ENCODE results near the gene F12.
"Not testable (repeated sequence)": the region's sequence is repeated elsewhere in the genome, so short reads cannot be mapped to it uniquely, and the experiment has no call there.

The F12 gene

DNA sequence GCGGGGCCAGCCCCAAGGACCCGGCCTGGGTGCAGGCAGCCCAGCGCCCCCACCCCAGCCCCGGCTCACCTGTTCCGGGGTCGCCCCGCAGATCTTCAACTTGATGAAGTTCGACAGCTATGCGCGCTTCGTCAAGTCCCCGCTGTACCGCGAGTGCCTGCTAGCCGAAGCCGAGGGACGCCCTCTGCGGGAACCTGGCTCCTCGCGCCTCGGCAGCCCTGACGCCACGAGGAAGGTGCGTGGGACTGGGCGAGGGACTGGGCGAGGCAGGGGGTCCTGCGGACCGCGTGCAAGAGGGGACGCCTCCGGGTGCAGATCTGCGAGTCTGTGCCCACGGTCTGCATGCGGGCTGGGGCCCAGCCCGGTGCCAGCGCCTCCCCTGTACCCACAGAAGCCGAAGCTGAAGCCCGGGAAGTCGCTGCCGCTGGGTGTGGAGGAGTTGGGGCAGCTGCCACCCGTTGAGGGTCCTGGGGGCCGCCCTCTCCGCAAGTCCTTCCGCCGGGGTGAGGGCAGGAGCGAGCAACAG, 42.0 kb downstream of the F12 start:
- DNase-seq = no peak

DNA sequence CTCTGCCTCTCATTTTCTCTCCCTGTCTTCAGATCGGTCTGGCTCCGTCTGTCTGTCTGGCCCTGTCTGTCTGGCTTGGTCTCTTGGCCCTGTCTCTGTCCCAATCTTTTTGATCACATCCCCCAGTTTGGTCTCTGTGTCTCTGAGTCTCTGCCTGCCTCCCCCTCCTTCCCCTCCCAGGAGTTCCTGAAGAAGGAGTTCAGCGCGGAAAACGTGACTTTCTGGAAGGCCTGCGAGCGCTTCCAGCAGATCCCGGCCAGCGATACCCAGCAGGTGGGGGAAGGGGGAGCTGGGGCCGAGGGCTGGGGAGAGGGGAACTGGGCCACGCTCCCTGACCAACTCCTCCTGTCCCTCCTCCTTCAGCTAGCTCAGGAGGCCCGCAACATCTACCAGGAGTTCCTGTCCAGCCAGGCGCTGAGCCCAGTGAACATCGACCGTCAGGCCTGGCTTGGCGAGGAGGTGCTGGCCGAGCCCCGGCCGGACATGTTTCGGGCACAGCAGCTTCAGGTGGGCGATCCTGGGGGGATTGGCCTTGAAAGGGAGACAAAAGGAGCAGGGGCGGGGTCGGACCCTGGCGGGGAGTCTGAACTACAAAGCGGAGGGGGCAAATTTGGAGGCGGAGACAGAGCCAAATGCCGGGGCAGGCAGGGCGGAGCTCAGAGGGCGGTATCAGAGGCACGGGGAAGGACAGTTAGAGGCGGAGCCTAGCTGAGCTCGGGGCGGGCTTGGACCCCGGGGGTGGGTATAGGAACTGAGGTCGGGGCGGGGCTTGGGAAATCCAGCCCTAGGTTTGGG, 42.6 kb downstream of the F12 start:
- peak; percentile 22 for DNase-seq

DNA sequence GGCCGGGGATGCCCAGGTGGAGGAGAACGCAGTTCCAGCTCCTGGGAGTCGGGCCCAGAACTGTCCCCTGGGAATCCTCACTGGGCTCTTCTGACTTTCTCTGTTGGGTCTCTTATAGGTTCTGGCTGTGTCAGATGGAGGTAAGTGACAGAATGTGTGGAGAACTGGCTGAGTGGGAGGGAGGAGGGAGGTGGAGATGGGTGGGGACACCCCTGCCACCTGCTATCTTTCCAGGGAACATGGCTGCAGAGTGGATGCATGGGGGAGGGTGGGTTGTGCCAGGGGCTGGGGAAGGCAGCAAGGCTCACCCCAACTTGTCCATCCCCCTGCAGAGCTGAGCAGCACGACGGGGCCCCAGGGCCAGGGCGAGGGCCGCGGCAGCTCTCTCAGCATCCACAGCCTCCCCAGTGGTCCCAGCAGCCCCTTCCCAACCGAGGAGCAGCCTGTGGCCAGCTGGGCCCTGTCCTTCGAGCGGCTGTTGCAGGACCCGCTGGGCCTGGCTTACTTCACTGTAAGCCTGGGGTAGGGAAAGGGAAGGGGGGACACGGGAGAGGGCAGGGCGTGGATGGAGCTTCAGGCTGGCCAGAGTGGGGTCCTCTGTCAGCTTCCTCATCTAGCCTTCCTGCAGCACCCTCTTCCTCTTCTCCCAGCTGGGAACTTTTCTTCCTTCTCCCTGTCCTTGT, 43.4 kb downstream of the F12 start:
- DNase-seq = no peak

- no peak for DNase-seq
Measured at GRCh38 chr5:177364159-177364962, 45.0 kb downstream of the F12 start.

GRCh38 chr5:177363565-177363964, 45.8 kb downstream of the F12 start:
- no peak for DNase-seq

DNA sequence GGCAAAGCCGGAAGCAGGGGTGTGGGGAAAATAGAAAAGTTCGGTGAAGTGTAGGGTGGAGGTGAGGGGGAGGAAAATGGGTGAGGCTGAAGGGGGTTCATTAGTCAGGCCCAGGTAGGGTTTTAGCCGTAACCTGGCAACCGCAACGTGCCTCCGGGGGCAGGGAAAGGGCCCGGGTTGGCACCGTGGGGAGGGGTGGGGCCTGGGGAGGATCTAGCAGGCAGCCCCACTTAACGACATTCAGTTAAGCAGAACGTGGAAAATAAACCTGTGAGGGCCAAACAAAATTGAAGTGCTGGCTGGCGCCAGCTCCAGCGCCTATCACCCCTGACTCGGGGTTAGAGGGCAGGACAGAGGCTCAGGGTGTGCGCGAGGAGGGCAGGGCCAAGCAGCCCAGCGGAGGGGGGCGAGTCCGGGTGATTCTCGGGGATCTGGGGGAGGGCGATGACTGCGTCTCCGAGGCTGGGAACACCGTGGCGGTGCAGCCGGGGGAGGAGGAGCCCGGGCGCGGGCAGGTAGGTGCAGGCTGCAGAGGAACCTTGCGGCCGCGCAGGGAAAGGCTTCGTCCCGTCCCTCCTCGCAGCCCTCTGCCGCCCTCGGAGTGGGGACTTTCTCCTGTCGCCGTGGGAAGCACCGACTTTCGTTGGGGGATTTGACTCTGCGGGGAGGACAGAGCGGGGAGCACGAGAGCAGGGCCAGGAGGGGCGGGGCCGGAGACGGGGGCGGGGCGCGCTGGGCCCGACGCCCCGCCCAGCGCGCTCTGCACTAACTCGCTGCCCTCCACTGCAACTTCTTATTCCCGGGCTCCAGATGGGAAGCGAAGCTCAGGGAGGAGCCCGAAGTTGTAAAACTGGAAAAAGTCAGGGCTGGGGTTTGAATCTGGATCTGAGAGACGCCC, 46.5 kb downstream of the F12 start:
- no peak for DNase-seq

DNA sequence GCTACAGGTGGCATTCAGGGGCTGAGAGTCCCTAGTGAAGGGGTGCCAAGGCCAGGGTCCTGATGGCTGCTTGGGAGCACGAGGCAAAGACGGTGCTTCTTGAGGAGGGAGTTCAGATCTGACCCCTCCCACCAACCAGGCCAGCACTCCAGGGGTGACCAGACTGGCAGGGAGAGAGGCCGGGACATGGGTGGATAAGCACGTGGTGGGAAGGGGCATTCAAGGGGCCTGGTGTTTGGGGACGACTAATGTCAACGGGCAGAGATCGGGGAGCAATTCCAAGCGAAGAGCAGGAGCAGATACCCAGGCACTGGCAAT, 47.1 kb downstream of the F12 start:
- no peak for DNase-seq

- no peak for DNase-seq
Measured at GRCh38 chr5:177361418-177362291, 47.7 kb downstream of the F12 start.

- DNase-seq = not testable (repeated sequence)
Measured at GRCh38 chr5:177360740-177361139, 48.6 kb downstream of the F12 start.

DNA sequence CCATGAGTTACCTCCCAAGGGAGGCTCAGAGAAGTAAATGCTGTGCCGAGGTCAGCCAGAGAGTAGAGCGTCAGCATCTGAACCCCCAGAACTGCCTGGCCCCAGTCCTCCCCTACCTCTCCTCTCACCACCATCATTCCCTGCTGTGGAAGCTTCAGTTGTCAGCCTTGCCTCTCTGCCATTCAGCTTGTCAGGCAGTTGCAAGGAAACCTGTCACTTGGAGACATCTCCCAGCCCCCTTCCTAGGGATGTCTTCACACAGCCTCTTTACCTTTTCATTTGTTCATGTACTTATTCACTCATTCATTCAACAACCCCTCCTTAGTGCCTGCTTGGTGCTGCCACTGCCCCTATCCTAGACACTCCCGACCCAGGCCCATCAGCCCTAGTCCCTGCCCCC, 49.5 kb downstream of the F12 start:
- no peak for DNase-seq

DNA sequence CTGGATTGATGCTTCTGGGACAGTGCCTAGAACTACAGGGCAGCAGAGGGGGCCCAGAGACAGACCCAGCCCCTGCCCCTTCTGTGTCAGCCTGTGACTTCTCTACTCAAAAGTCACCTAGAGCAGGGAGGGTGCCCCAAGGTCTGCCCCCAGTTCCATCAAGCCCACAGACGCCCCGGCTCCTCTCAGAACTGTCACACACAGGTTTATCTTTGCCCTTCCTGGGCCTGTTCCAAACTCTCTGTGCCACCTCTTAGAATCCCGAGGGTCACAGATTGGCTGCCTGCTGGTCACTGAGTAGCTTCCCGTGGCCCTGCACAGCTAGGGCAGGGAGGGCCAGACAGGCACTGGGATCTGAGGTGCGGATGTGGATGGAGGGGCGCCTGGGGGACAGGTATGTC, 49.9 kb downstream of the F12 start:
- no peak for DNase-seq

DNA sequence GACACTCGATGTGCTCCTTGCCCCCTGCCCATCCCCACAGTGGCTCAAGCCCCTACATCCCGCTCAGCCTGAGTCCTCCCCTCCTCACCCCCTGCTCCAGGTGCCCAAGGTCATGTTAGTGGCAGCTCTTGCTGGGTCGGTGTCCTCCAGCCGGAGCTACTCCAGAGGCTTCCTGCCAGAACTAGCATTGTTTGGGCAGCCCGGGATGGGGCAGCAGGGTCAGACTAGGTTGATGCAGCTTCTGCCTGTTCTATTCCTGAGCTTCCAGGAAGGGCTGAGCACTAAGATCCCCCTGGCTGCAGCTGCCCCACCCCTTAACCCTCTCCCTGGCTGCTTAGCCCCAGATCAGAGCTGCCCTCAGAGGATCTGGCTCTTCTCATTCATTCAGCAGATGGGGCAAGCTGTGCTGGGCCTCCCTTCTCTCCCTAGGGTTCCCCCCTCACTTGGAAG, 51.0 kb downstream of the F12 start:
- DNase-seq = no peak

DNA sequence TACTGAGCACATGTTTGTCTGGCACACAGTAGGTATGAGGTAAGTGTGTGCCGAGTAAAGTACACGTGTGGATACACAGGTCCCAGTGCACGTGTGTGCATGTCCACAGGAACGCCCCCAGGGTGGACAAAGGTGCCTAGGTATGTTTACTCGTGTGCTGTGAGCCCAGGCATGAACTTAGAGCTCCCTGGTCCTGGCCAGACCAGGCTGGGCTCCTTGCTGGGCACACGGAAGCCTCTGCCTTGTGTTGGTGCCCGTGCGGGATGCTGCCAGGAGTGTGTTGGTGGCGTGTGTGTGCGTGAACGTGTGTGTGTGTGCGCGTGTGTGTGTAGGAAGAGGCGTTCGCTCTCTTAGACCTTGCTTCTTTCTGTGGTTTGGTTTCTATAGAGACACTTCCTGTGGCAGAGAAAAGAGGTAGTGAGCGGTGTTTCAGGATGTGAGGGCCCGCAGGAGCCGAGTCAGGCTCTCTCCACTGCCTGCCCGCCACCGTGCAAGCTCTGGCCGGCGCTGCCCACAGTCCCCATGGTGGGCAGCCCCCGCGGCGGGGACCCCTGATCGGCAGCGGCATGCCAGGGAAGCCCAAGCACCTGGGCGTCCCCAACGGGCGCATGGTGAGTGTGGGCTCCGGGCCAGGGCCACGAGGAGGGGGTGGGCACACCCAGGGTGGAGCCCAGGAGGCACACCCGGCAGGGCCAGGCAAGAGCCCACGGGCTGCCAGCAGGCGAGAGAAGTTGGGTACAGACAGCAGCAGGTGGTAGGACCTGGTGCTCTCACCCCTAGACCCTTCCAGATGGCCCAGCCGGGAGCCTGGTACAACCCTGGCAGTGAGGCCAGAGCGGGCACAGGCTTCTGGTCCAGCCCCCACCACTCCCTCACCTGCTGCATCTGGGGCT, 51.7 kb downstream of the F12 start, which contains the start of gene RGS14:
TSS of gene RGS14 (plus strand) at position 466 of the 893 bp plus-strand sequence. CDS start at position 567, 101 bp downstream.
- peak; percentile 29 for DNase-seq

- DNase-seq = no peak
Measured at GRCh38 chr5:177357146-177357458, 52.3 kb downstream of the F12 start.

DNA sequence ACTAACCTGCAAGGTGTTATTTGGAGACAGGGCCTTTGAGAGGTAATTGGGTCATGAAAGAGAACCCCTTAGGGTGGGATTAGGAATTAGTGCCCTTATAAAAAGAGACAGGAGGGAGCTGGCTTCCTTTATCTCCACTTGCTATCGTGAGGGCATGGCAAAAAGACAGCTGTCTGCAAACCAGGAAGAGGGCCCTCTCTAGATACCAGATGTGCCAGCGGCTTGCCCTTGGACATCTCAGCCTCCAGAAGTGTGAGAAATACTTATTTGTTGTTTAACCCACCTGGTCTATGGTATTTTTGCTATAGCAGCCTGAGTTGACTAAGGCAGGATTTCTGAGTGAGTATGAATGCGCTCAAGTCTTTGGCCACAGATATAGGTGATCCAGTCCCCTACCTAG, 52.6 kb downstream of the F12 start:
- DNase-seq = no peak

- DNase-seq = no peak
Measured at GRCh38 chr5:177355868-177356168, 53.5 kb downstream of the F12 start.

- no peak for DNase-seq
Measured at GRCh38 chr5:177355162-177355867, 54.0 kb downstream of the F12 start.

DNA sequence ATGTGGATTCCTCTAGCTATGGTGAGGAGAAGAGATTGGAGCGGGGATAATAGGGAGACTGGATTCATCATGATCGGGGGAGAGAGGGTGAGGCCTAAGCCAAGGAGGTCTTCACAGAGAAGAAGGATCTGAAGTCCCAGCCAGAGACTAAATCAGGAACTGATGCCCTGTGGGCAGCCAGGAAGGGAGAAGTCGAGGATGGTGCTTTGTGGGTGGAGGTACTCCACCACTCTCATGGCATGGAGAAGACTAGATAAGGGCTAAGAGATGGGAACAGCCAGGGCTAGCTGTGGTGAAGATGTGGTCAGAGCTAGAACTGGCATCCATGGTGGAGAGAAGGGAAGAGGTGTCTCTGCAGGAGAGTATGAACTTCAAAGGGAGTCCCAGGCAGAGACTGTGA, 54.7 kb downstream of the F12 start:
- no peak for DNase-seq

- no peak for DNase-seq
Measured at GRCh38 chr5:177354256-177354655, 55.1 kb downstream of the F12 start.

GRCh38 chr5:177353093-177353492, 56.3 kb downstream of the F12 start:
- no peak for DNase-seq

Data from NCI-H187 treated with DMSO at 0.1 percent for 48 hours (cell line).